ENCODE data around the gene ARHGAP33.

DNA sequence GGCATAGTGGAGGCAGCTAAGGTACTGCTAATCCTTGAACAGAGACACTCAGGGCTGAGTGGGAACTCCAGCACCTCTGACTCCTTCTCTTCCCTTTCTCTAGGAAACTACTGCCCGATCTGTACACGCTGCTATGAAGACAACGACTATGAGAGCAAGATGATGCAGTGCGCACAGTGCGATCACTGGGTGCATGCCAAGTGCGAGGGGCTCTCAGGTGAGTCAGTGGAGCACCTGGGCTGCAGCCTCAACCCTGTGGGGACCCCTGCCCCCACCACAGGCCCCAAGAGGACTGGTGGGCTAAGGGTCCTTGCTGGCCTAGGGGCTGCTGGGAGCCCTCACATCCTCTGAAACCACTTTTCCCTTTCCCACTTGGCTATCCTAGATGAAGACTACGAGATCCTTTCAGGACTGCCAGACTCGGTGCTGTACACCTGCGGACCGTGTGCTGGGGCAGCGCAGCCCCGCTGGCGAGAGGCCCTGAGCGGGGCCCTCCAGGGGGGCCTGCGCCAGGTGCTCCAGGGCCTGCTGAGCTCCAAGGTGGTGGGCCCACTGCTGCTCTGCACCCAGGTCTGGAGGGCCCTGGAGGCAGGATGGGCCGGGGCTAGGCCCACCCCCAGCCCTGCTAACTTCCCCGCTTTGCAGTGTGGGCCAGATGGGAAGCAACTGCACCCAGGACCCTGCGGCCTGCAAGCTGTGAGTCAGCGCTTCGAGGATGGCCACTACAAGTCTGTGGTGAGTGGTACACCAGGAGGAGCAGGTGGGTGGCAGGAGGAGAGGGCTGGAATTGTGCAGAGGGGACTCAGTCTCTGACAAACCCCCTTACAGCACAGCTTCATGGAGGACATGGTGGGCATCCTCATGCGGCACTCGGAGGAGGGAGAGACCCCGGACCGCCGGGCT, 48.1 kb upstream of the ARHGAP33 start:
- TF ChIP-seq, protein P1, sequence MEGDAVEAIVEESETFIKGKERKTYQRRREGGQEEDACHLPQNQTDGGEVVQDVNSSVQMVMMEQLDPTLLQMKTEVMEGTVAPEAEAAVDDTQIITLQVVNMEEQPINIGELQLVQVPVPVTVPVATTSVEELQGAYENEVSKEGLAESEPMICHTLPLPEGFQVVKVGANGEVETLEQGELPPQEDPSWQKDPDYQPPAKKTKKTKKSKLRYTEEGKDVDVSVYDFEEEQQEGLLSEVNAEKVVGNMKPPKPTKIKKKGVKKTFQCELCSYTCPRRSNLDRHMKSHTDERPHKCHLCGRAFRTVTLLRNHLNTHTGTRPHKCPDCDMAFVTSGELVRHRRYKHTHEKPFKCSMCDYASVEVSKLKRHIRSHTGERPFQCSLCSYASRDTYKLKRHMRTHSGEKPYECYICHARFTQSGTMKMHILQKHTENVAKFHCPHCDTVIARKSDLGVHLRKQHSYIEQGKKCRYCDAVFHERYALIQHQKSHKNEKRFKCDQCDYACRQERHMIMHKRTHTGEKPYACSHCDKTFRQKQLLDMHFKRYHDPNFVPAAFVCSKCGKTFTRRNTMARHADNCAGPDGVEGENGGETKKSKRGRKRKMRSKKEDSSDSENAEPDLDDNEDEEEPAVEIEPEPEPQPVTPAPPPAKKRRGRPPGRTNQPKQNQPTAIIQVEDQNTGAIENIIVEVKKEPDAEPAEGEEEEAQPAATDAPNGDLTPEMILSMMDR (conservative IDR thresholded peaks at IDR 0.05; ENCODE audit: low read depth in 2 of 2): no peak
- no peak for TF ChIP-seq POLR2AphosphoS5 (IDR thresholded peaks at IDR 0.05; ENCODE audit: low read depth)
- no peak for TF ChIP-seq EZH2 (IDR thresholded peaks at IDR 0.05; ENCODE audit: low read depth, unreplicated experiment)
- no peak for TF ChIP-seq CREB1 (CRISPR knock-in tag; IDR thresholded peaks at IDR 0.05; ENCODE audit: low read depth)
- TF ChIP-seq, protein P2, sequence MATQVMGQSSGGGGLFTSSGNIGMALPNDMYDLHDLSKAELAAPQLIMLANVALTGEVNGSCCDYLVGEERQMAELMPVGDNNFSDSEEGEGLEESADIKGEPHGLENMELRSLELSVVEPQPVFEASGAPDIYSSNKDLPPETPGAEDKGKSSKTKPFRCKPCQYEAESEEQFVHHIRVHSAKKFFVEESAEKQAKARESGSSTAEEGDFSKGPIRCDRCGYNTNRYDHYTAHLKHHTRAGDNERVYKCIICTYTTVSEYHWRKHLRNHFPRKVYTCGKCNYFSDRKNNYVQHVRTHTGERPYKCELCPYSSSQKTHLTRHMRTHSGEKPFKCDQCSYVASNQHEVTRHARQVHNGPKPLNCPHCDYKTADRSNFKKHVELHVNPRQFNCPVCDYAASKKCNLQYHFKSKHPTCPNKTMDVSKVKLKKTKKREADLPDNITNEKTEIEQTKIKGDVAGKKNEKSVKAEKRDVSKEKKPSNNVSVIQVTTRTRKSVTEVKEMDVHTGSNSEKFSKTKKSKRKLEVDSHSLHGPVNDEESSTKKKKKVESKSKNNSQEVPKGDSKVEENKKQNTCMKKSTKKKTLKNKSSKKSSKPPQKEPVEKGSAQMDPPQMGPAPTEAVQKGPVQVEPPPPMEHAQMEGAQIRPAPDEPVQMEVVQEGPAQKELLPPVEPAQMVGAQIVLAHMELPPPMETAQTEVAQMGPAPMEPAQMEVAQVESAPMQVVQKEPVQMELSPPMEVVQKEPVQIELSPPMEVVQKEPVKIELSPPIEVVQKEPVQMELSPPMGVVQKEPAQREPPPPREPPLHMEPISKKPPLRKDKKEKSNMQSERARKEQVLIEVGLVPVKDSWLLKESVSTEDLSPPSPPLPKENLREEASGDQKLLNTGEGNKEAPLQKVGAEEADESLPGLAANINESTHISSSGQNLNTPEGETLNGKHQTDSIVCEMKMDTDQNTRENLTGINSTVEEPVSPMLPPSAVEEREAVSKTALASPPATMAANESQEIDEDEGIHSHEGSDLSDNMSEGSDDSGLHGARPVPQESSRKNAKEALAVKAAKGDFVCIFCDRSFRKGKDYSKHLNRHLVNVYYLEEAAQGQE (IDR thresholded peaks at IDR 0.05; ENCODE audit: unreplicated experiment): no peak
- no peak for TF ChIP-seq EZH2phosphoT487 (IDR thresholded peaks at IDR 0.05; ENCODE audit: unreplicated experiment)
- TF ChIP-seq JUNB (IDR thresholded peaks at IDR 0.05; ENCODE audit: unreplicated experiment): no peak
- TF ChIP-seq ZNF331 (CRISPR knock-in tag; IDR thresholded peaks at IDR 0.05; ENCODE audit: low read depth): no peak
- TF ChIP-seq, protein P3, sequence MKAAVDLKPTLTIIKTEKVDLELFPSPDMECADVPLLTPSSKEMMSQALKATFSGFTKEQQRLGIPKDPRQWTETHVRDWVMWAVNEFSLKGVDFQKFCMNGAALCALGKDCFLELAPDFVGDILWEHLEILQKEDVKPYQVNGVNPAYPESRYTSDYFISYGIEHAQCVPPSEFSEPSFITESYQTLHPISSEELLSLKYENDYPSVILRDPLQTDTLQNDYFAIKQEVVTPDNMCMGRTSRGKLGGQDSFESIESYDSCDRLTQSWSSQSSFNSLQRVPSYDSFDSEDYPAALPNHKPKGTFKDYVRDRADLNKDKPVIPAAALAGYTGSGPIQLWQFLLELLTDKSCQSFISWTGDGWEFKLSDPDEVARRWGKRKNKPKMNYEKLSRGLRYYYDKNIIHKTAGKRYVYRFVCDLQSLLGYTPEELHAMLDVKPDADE (IDR thresholded peaks at IDR 0.05): no peak
- TF ChIP-seq STAT1 (IDR thresholded peaks at IDR 0.05; ENCODE audit: unreplicated experiment): no peak
- TF ChIP-seq ZNF114 (CRISPR knock-in tag; IDR thresholded peaks at IDR 0.05): no peak
- TF ChIP-seq NANOG (IDR thresholded peaks at IDR 0.05; ENCODE audit: borderline replicate concordance): no peak
- no peak for TF ChIP-seq ZNF462 (CRISPR knock-in tag; IDR thresholded peaks at IDR 0.05)

Data from GM23338 (cell line).